Hair follicle dermal papilla cell (primary cell): ENCODE results near the gene C4orf46. TPM values are rescaled to one million over a fixed set of nuclear protein-coding genes. Genes with fewer than 3 reads are reported as not detected.

Experiments used
- small RNA-seq: library from RNA; depleted of rRNA; stranded (forward); fragments of <200 nt; gene quantifications from one replicate; pipeline ENCODE3, GENCODE V24; 2012
- total RNA-seq: library from RNA; depleted of rRNA; stranded (reverse); fragments of >200 nt; gene quantifications from 2 replicates; pipeline ENCODE4 v1.2.3, GENCODE V29; 2012

C4orf46 gene
- total RNA-seq = 14.3 and 14.4 TPM in 2 replicates

GRCh38 chr4:158671665-158671914 is at the start of gene C4orf46:
C4orf46 (minus strand) TSS chr4:158671887; CDS start chr4:158671801, 86 bp downstream.

DNA sequence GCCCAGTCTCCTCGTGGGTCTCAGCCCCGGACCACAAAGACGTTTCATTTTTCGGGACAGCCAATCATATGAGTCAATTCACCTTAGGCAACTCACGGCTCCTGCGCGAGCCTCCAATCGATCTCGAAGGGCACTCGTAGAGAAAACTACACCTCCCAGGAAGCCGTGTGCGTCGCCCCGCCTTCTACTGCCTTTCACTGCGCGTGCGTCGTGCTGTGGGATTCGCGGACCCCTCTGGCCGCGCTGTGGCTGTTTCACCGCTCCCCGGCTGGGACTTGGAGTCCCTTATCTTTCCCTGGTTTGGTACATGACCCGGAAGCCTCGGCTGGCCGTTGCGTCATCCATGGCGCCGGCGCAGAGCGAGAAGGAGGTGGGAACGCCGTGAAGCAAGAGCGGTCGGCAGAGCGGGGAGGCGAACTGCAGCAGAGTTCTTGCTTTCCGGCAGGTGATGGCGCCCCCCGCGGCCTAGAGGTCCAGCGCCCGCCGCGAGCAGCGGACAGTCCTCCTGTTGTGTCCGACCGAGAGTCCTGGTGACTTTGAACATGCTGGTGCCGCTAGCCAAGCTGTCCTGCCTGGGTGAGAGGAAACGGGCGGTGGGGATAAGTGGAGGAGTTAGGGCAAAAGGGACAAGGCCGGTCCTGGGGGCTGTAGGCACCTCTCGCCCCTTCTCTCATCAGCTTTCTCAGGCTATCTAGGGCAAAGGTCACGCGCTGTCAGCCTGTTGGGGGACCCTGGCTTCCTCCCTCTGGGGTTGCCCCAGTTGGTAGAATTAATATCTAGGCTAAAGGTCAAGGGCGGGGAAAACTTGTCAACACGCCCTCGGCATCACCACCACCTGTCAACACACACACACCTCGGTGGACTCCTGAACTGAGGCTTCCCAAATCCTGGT is 474 bp upstream of the C4orf46 start, which contains the start of gene ETFDH:
Gene ETFDH, plus strand, starts transcription at position 382 of the 892 bp plus-strand sequence. Its CDS starts 161 bp downstream, at position 543.

Small RNAs within 50 kb of the gene (small RNA-seq; reads per million reads assigned to genes)
- not detected for gene RF00012

Other genes with a start within 250 kb of the C4orf46 start
- gene RXFP1, start 150.0 kb downstream of the C4orf46 start, total RNA-seq = 1.6 and 2.1 TPM in 2 replicates
- 20.6 TPM in 2 replicates for gene ETFDH, start 409 bp upstream of the C4orf46 start, total RNA-seq
- 13.0 and 14.2 TPM in 2 replicates for gene PPID, start 51.5 kb upstream of the C4orf46 start, total RNA-seq
- gene FNIP2, start 97.1 kb upstream of the C4orf46 start, total RNA-seq = 23.6 and 30.7 TPM in 2 replicates